PC-9 (cell line): ENCODE measurements around the gene CCDC68. TPM values are rescaled to one million over a fixed set of nuclear protein-coding genes. Genes with fewer than 3 reads are reported as not detected.

Source experiments
- BruUV-seq: library from RNA; stranded (reverse); fragments of 400-500 nt; replicated peaks from 2 replicates; lab custom pipeline; 2021; lab: Mats Ljungman, UMichigan
- CTCF ChIA-PET: fragments of 300-600 bp; sonication (Branson Sonifier 250); formaldehyde crosslinking; loops from one replicate; lab custom pipeline; 2022; ENCODE audit warnings: antibody characterized with exemption; lab: Charles Lee
- POLR2A ChIA-PET: fragments of 300-600 bp; sonication (Branson Sonifier 250); formaldehyde crosslinking; loops from one replicate; lab custom pipeline; 2022; ENCODE audit warnings: antibody characterized with exemption; ENCODE audit not compliant: unreplicated experiment; lab: Charles Lee
- DNase-seq, 2 experiments: peaks; one replicate each; pipeline versions ENCODE4 v3.0.0 to v3.0.0-alpha.2; 2015 to 2022; ENCODE audit warnings: mixed read lengths in 1 of 2
- H2AFZ ChIP-seq: fragments of 200-600 bp; sonication (generic); 2 replicates; pipeline ENCODE4 v1.8.1; 2017; ENCODE audit warnings: antibody characterized with exemption
- H3F3A ChIP-seq: fragments of 200-600 bp; sonication (generic); 2 replicates; pipeline ENCODE4 v1.8.1; 2017; ENCODE audit warnings: antibody characterized with exemption, mild to moderate bottlenecking, low read depth; ENCODE audit not compliant: insufficient read depth
- H3K27ac ChIP-seq: fragments of 200-600 bp; sonication (generic); 2 replicates; pipeline ENCODE4 v1.6.1; 2016; ENCODE audit warnings: mixed run types
- H3K27me3 ChIP-seq: fragments of 200-600 bp; sonication (generic); 2 replicates; pipeline ENCODE4 v1.6.1; 2016; ENCODE audit warnings: low read depth, mixed run types; ENCODE audit not compliant: insufficient read depth
- H3K36me3 ChIP-seq: fragments of 200-600 bp; sonication (generic); 2 replicates; pipeline ENCODE4 v1.6.1; 2016; ENCODE audit warnings: low read depth, mixed run types
- H3K4me1 ChIP-seq: fragments of 200-600 bp; sonication (generic); replicated peaks from 2 replicates; pipeline ENCODE4 v1.6.1; 2016; ENCODE audit warnings: mixed run types; ENCODE audit not compliant: insufficient read depth
- H3K4me2 ChIP-seq: fragments of 200-600 bp; sonication (generic); 2 replicates; pipeline ENCODE4 v1.6.1; 2017; ENCODE audit warnings: mixed run types
- H3K4me3 ChIP-seq: fragments of 200-600 bp; sonication (generic); 2 replicates; pipeline ENCODE4 v1.6.1; 2016; ENCODE audit warnings: mixed run types
- H3K79me2 ChIP-seq: fragments of 200-600 bp; sonication (generic); 2 replicates; pipeline ENCODE4 v1.6.1; 2017; ENCODE audit warnings: low read depth, mixed run types
- H3K9me2 ChIP-seq: fragments of 200-600 bp; sonication (generic); 2 replicates; pipeline ENCODE4 v1.8.1; 2017; ENCODE audit warnings: mild to moderate bottlenecking; ENCODE audit not compliant: insufficient read depth
- H3K9me3 ChIP-seq: fragments of 200-600 bp; sonication (generic); 2 replicates; pipeline ENCODE4 v1.8.1; 2016; ENCODE audit warnings: low read depth; ENCODE audit not compliant: insufficient read depth
- H4K20me1 ChIP-seq: fragments of 200-600 bp; sonication (generic); 2 replicates; pipeline ENCODE4 v1.8.1; 2017; ENCODE audit not compliant: insufficient read depth
- CTCF ChIP-seq: fragments of 200-600 bp; sonication (generic); conservative IDR thresholded peaks from 2 replicates; pipeline ENCODE4 v1.6.1; 2017; ENCODE audit warnings: mixed run types, antibody characterized with exemption, mild to moderate bottlenecking, moderate library complexity
- EZH2 ChIP-seq: fragments of 200-600 bp; sonication (generic); IDR thresholded peaks from 2 replicates; pipeline ENCODE4 v1.8.0; 2017; ENCODE audit warnings: antibody characterized with exemption, low read depth
- intact Hi-C: fragments of 100-400 bp; cut with micrococcal nuclease; formaldehyde crosslinking; loops from one replicate; pipeline ENCODE4 v1.10.0; 2022; ENCODE audit not compliant: unreplicated experiment
- total RNA-seq: library from RNA; stranded (reverse); gene quantifications from 2 replicates; pipeline ENCODE4 v1.2.3, GENCODE V29; 2021

CCDC68 gene
- total RNA-seq, 1 experiment from 2014 or later: 2.9 TPM

DNA sequence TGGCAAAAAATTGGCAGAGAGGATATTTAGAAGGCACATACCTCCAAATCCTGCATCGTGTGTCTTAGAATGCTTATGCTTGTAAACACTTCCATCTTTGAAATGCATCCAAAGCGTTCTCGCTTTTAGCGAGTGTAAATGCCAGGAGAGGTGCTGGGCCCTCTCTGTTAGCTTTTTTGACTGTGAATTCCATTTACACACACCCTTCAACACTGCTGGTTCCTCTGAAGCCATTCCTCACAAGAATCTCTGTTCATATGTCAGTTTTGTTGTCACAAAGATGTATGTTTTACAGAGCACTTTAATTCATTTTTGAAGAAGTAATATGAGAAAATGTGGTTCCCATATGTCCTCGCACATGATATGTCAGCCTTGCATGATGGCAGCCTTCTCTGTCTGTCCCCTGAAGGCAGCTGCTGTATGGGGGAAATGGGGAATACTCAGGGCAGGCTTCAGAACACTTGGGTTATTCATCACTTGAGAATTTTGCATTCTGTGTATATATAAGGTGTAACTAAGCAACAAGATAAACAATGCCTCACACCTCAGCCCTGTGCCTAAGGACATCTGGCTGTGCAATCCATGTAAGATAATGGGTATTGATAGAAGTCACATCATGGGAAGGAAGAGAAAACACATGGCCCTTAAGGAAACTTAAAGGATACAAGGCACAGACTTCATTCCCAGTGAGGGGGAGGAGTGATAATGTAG lies 78.7 kb downstream of the CCDC68 start:
- Histone ChIP-seq H3K4me2 (peak overlapping the region; percentile 26; the same call in 1 of the 2 replicates), H4K20me1 (no peaks in the 10 kb centered on the region), H3K36me3 (peaks cover 20% of the 10 kb centered on the region), H3K9me3 (no peaks in the 10 kb centered on the region), H3K79me2 (no peaks in the 10 kb centered on the region), H3F3A (0 out of 2 replicates have a peak, but pooled peaks cover 8% of the 10 kb centered on the region), H3K27me3 (no peaks in the 10 kb centered on the region), H3K4me1 (peaks cover 15% of the 10 kb centered on the region), H3K9me2 (no peaks in the 10 kb centered on the region), H3K27ac (no peak overlapping the region), H3K4me3 (no peak overlapping the region), H2AFZ (no peak overlapping the region)
- ChIA-PET POLR2A (interaction anchor here (0.6 kb wide), 1 partner anchor 55 kb away, joined by 5 read pairs; no protein-coding TSS in a partner anchor), CTCF (interaction anchor here (0.6 kb wide), 1 partner anchor 504 kb away, joined by 3 read pairs; no protein-coding TSS in a partner anchor)
- peak; percentile 7 to 94 for DNase-seq
- BruUV-seq: no TSS peak
- intact Hi-C loops: no loop called here
- TF ChIP-seq CTCF: no peak
- TF ChIP-seq EZH2: no peak

DNA sequence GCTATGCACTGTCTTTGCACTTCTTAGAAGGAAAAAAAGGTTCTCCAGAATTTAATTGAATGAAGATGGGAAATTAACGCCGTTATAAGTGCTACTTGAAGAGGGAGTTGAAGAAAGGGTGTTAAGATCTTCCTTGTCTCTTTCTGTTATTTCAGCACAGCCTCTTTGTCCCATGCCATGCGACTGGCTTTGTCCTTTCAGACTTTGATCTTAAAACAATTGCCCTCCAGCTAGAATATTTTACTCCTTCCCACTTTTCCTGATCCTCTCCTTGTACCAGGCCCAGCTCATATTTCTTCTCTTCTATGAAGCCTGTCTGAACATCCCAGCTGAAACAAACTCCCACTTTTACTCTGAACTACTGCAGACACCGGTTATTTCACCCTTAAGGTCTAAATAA lies 79.6 kb downstream of the CCDC68 start:
- Histone ChIP-seq H3K27me3 (no peaks in the 10 kb centered on the region), H2AFZ (no peak overlapping the region), H3K9me2 (no peaks in the 10 kb centered on the region), H4K20me1 (no peaks in the 10 kb centered on the region), H3F3A (0 out of 2 replicates have a peak, but pooled peaks cover 8% of the 10 kb centered on the region), H3K27ac (no peak overlapping the region), H3K79me2 (no peaks in the 10 kb centered on the region), H3K4me2 (no peak overlapping the region), H3K4me3 (no peak overlapping the region), H3K4me1 (peaks cover 15% of the 10 kb centered on the region), H3K36me3 (peaks cover 20% of the 10 kb centered on the region; the same call in 1 of the 2 replicates), H3K9me3 (no peaks in the 10 kb centered on the region; the same call in 1 of the 2 replicates)
- TF ChIP-seq EZH2: no peak
- intact Hi-C loops: no loop called here
- DNase-seq: no peak
- ChIA-PET CTCF (no interaction called here), POLR2A (no interaction called here)
- BruUV-seq: no TSS peak

DNA sequence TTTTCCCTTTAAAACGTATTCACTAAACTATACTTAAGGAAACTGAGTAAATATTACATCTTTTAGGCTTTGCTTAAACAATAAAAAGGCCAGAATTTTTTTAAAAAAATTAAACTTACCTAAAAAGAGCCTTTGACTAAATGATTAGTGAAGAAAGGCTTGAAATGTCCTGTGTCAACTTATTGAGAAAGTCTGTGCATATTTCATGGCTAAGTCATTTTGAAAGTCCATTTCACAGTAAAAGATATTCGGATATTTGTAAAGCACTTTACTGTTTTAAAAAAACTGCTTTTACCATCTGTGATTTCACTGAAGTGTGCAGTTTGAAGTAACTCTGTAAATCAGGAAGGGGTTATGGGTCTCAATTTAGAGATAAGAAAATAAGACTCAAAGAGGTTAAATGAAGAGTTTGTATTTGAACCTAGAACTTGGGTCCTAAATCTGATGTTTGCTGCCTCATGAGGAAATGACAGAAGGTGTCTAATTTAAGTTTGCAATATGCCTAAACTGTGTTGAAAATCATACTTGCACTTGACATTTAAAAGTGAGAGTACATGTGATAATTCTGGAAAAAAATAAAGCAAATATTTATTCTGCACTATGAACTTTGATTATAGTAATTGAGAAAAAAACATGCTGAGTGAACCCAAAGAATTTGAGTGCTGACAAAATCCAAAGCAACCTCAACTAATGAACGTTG lies 80.5 kb downstream of the CCDC68 start:
- intact Hi-C loops: no loop called here
- Histone ChIP-seq H3K27me3 (no peaks in the 10 kb centered on the region), H3K79me2 (no peaks in the 10 kb centered on the region), H3K4me3 (no peak overlapping the region), H3K9me2 (no peaks in the 10 kb centered on the region), H4K20me1 (no peaks in the 10 kb centered on the region), H3K4me2 (no peak overlapping the region), H3K4me1 (peaks cover 15% of the 10 kb centered on the region), H3K36me3 (peaks cover 14% of the 10 kb centered on the region; the same call in 1 of the 2 replicates), H3F3A (0 out of 2 replicates have a peak, but pooled peaks cover 8% of the 10 kb centered on the region), H3K9me3 (no peaks in the 10 kb centered on the region; the same call in 1 of the 2 replicates), H2AFZ (no peak overlapping the region), H3K27ac (no peak overlapping the region)
- TF ChIP-seq EZH2: no peak
- no peak for TF ChIP-seq CTCF
- no TSS peak for BruUV-seq
- ChIA-PET CTCF (no interaction called here), POLR2A (no interaction called here)
- no peak for DNase-seq
